Activated naive CD8-positive, alpha-beta T cell treated with anti-CD3 and anti-CD28 coated beads, Interleukin-2, amount 10 ng/mL, durations not matched to agents 7 days and 5 days (primary cell): ENCODE results near the gene RASSF7. TPM values are rescaled to one million over a fixed set of nuclear protein-coding genes. Genes with fewer than 3 reads are reported as not detected.
"Not testable (repeated sequence)": the region's sequence is repeated elsewhere in the genome, so short reads cannot be mapped to it uniquely, and the experiment has no call there.

Experiments
- ATAC-seq: fragments of 150-1000 bp; cut with Tn5 transposase; one replicate; pipeline ENCODE4 v1.10.0; 2021; ENCODE audit warnings: low read depth, moderate library complexity
- POLR2A ChIA-PET: fragments of 350-600 bp; sonication (Branson Sonifier 250); formaldehyde crosslinking; loops from one replicate; lab custom pipeline; 2021; ENCODE audit warnings: antibody characterized with exemption; lab: Charles Lee
- DNase-seq: peaks from one replicate; pipeline ENCODE4 v3.0.0; 2021
- H3K27ac Mint-ChIP-seq: one replicate; pipeline ENCODE4 v1.8.0; 2022; ENCODE audit warnings: mild to moderate bottlenecking, mixed read lengths
- H3K27me3 Mint-ChIP-seq: one replicate; pipeline ENCODE4 v1.8.0; 2022; ENCODE audit warnings: mild to moderate bottlenecking, moderate library complexity, mixed read lengths
- H3K36me3 Mint-ChIP-seq: one replicate; pipeline ENCODE4 v1.8.0; 2021; ENCODE audit warnings: mild to moderate bottlenecking, mixed read lengths
- H3K4me1 Mint-ChIP-seq: one replicate; pipeline ENCODE4 v1.8.0; 2021; ENCODE audit warnings: mixed read lengths
- H3K4me3 Mint-ChIP-seq: one replicate; pipeline ENCODE4 v1.8.0; 2022; ENCODE audit warnings: mild to moderate bottlenecking, moderate library complexity, mixed read lengths
- H3K9me3 Mint-ChIP-seq: one replicate; pipeline ENCODE4 v1.8.0; 2021; ENCODE audit warnings: mixed read lengths
- total RNA-seq, 2 experiments: library from RNA; stranded (reverse); gene quantifications; one replicate each; pipeline ENCODE4 v1.2.3, GENCODE V29; 2021

Gene RASSF7, protein sequence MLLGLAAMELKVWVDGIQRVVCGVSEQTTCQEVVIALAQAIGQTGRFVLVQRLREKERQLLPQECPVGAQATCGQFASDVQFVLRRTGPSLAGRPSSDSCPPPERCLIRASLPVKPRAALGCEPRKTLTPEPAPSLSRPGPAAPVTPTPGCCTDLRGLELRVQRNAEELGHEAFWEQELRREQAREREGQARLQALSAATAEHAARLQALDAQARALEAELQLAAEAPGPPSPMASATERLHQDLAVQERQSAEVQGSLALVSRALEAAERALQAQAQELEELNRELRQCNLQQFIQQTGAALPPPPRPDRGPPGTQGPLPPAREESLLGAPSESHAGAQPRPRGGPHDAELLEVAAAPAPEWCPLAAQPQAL
- total RNA-seq: 10 to 100 TPM; 36.5 to 41.0 TPM

DNA sequence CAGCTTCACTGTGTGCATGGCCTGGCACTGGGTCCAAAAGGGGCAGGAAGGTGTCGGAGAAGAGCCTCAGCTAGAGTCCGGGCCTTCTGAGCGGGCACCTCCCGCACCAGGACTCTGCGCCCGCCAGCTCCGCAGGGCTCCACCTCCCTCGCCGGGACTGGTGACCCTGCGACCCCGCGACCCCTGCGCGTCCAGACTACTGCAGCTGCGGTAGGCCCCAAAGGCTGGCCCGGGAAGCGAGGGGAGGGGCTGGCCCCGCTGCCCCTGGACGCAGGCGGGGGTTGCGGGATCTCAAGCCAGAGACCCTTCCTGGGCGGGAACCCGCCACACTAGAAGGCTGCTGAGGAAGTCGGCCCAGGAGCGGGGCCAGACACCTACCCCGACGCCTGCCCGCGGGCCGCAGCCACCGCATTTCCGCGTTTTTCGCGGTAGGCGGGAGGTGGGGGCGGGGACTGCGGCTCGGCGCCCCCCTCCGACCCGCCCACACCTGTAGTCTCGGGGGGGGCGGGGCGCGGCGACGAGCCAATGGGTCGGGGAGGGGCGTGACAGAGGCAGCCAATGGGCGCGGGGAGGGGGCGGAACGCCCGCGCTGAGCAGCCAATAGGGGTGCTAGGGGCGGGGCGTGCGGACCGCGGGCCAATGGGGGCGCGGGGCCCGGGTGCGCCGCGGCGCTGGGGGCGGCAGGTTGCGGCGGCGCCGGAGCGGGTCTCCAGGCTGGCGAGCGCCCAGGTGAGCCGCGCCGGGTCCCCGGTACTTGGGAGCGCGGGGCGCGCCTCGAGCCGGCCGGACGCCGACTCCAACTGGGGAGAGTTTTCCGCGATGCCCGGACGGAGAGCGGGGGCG is at the start of gene RASSF7, which contains the start of gene LMNTD2:
Gene RASSF7, plus strand, starts transcription at position 666 of the 843 bp plus-strand sequence. CDS start 799 bp downstream, outside the sequence.
Gene LMNTD2, minus strand, starts transcription at position 434 of the 843 bp plus-strand sequence. Its CDS starts 22 bp downstream, at position 412.
- Mint-ChIP-seq H3K9me3 (no peaks in the 10 kb centered on the region), H3K4me3 (peak within 1 kb of the TSS; percentile 93), H3K4me1 (peaks cover 13% of the 10 kb centered on the region), H3K36me3 (peaks cover 4% of the 10 kb centered on the region), H3K27ac (peak within 1 kb of the TSS; percentile 80), H3K27me3 (peaks cover 18% of the 10 kb centered on the region)
- POLR2A ChIA-PET: interaction anchor here (1.0 to 1.9 kb wide), 7 partner anchors 8 to 165 kb away, joined by 3 to 15 read pairs (median 6); partner anchors contain the start of gene PHRF1
- DNase-seq: peak; percentile 97
- ATAC-seq: peak; percentile 86

DNA sequence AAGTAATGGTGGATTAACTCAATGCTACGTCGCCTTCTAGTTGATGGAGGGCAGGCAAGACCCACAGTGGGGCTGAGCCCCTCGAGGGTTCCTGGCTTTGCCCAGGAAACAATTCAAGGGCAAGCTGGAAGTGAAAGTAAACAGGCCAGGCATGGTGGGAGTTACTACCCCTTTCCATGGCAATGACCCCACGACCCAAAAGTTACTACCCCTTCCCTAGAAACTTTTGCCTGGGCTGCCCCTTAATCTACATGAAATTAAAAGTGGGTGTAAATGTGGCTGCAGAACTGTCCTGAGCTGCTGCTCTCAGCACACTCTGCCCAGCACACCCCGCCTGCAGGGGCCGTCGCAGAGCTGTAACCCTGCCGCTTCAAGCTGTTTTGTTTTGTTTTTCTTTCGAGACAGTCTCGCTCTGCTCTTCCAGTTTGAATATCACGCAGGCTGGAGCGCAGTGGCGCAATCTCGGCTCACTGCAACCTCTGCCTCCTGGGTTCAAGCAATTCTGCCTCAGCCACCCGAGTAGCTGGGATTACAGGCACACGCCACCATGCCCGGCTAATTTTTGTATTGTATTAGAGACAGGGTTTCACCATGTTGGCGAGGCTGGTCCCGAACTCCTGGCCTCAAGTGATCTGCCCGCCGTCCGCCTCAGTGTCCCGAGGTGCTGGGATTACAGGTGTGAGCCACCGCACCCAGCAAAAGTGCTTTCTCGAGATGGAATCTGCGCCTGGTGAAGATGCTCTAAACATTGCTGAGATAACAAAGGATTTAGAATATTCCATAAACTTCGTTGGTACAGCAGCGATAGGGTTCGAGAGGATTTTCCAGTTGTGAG is 47.8 kb upstream of the RASSF7 start:
- H3K4me3 Mint-ChIP-seq: no peak overlapping the region
- DNase-seq (no peak), ATAC-seq (no peak)
- H3K27me3 Mint-ChIP-seq: no peaks in the 10 kb centered on the region
- no peak overlapping the region for H3K27ac Mint-ChIP-seq
- no peaks in the 10 kb centered on the region for H3K4me1 Mint-ChIP-seq
- H3K36me3 Mint-ChIP-seq: peaks cover 19% of the 10 kb centered on the region
- peaks cover 1% of the 10 kb centered on the region for H3K9me3 Mint-ChIP-seq
- POLR2A ChIA-PET: interaction anchor here (1.5 to 1.8 kb wide), 2 partner anchors 23 to 64 kb away, joined by 3 to 6 read pairs; no protein-coding TSS in a partner anchor

DNA sequence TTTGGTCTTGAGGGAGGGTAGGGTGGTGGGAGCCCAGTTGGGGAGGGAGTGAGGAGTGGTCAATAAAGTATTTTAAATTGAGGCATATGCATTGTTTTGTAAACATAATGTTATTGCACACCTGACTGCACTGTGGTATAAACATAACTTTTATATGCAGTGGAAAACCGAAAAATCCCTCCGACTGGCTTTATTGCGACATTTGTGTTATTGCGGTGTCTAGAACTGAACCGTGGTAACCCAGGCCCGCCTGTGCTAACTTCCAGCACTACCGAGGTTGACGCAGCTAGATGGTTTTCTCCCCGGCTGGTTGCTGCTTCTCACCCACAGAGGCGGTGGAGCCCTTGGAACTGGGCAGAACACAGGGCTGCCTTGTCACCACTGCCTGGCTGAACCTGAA is 46.2 kb upstream of the RASSF7 start:
- Mint-ChIP-seq H3K4me3 (no peak overlapping the region), H3K36me3 (peaks cover 19% of the 10 kb centered on the region), H3K9me3 (peaks cover 1% of the 10 kb centered on the region), H3K4me1 (peaks cover 4% of the 10 kb centered on the region), H3K27me3 (no peaks in the 10 kb centered on the region), H3K27ac (no peak overlapping the region)
- DNase-seq (no peak), ATAC-seq (no peak)
- POLR2A ChIA-PET: interaction anchor here (1.8 kb wide), 1 partner anchor 66 kb away, joined by 6 read pairs; no protein-coding TSS in a partner anchor

DNA sequence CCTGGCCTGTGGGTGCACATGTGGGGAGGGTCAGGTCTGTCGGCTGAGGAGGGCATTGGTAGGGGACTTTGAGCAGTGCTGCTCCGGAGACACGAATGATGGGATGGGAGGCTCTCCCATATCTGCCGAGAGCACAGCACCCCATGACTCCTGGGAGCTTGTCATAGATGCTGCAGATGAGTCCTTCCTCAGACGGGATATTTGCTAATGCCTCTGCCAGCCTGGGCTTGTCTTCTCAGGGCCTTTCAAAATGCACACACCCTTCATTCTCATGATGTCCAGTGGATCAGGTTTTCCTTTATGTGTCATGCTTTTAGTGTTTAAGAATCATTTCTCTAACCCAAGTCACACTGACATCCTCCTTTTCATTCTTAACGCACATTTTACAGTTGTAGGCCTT is 45.6 kb upstream of the RASSF7 start:
- peaks cover 1% of the 10 kb centered on the region for H3K9me3 Mint-ChIP-seq
- peaks cover 16% of the 10 kb centered on the region for H3K36me3 Mint-ChIP-seq
- no peak overlapping the region for H3K27ac Mint-ChIP-seq
- no peak for ATAC-seq
- H3K4me1 Mint-ChIP-seq: peaks cover 4% of the 10 kb centered on the region
- POLR2A ChIA-PET: no interaction called here
- no peak overlapping the region for H3K4me3 Mint-ChIP-seq
- no peaks in the 10 kb centered on the region for H3K27me3 Mint-ChIP-seq
- no peak for DNase-seq

DNA sequence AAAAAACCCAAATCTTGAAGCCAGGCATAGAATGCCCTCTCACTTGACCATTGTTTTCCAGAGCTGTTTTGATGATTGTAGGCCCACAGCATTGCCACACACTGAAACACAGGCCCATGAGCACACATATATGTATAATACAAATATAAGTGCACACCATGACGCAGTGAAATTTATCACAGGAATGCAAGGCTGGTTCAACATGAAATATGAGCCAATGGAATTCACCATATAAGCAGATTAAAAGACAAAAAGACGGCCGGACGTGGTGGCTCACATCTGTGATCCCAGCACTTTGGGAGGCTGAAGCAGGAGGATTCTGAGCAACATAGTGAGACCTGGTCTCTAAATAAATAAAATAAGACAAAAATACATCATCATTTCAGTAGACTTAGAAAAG is 44.4 kb upstream of the RASSF7 start:
- Mint-ChIP-seq H3K27me3 (no peaks in the 10 kb centered on the region), H3K36me3 (peaks cover 16% of the 10 kb centered on the region), H3K27ac (no peak overlapping the region), H3K4me3 (no peak overlapping the region), H3K4me1 (peaks cover 4% of the 10 kb centered on the region), H3K9me3 (peaks cover 1% of the 10 kb centered on the region)
- ATAC-seq: no peak
- POLR2A ChIA-PET: no interaction called here
- DNase-seq: no peak

DNA sequence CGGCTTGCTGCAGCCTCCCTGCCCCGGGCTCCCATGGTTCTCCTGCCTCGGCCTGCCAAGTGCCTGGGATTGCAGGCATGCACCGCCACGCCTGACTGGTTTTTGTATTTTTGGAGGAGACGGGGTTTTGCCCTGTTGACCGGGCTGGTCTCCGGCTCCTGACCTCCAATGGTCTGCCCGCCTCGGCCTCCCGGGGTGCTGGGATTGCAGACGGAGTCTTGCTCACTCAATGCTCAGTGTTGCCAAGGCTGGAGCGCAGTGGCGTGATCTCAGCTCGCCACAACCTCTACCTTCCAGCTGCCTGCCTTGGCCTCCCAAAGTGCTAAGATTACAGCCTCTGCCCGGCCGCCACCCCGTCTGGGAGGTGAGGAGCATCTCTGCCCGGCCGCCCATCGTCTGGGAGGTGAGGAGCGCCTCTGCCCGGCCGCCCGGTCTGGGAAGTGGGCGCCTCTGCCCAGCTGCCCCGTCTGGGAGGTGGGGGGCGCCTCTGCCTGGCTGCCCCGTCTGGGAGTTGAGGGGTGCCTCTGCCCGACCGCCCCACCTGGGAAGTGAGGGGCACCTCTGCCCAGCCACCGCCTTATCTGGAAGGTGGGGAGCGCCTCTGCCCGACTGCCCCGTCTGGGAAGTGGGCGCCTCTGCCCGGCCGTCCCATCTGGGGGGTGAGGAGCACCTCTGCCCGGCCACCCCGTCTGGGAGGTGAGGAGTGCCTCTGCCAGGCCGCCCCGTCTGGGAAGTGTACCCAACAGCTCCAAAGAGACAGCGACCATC is 43.7 kb upstream of the RASSF7 start:
- H3K27ac Mint-ChIP-seq, H3K4me3 Mint-ChIP-seq, H3K27me3 Mint-ChIP-seq, POLR2A ChIA-PET, H3K4me1 Mint-ChIP-seq, DNase-seq, H3K9me3 Mint-ChIP-seq, ATAC-seq: not testable (repeated sequence)
- H3K36me3 Mint-ChIP-seq: peaks cover 14% of the 10 kb centered on the region

DNA sequence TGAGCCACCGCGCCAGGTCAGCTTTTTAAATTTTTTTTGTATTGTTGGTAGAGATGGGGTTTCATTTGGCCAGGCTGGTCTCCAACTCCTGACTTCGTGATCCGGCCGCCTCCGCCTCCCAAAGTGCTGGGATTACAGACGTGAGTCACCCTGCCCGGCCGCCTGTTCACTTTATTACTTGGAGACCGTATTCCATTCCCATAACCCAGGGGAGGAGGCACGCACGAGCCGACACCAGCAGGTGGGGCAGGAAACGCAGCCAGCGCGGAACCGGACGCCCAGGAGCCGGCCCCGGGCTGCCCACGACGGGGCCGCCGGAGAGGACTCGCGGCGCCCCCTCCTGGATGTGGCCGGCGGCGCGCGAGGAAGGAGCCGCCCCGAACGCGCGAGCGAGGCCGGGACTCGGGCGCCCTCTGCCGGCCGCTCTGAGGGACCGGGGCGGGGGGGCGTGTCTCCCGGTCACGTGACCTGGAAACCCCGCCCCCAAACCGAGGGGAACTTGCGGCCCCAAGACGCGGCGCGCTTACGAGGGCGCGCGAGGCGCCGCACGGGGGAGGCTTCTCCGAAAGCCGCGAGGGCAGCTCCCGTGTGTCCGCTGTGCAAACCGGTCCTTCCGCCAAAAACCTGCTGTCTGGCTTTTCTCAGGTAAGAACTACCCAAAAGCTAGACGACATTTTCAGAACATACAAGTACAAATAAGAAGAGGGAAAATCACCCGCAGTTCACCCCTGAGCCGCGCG is 42.1 kb upstream of the RASSF7 start:
- Mint-ChIP-seq H3K4me1 (peaks cover 4% of the 10 kb centered on the region), H3K4me3 (peak overlapping the region; percentile 86), H3K9me3 (peaks cover 1% of the 10 kb centered on the region), H3K36me3 (peaks cover 14% of the 10 kb centered on the region), H3K27me3 (no peaks in the 10 kb centered on the region), H3K27ac (peak overlapping the region; percentile 84)
- ATAC-seq (peak; percentile 97), DNase-seq (peak; percentile 96)
- POLR2A ChIA-PET: interaction anchor here (0.7 to 1.2 kb wide), 3 partner anchors 9 to 68 kb away, joined by 3 to 5 read pairs (median 3); partner anchors contain the start of gene HRAS

DNA sequence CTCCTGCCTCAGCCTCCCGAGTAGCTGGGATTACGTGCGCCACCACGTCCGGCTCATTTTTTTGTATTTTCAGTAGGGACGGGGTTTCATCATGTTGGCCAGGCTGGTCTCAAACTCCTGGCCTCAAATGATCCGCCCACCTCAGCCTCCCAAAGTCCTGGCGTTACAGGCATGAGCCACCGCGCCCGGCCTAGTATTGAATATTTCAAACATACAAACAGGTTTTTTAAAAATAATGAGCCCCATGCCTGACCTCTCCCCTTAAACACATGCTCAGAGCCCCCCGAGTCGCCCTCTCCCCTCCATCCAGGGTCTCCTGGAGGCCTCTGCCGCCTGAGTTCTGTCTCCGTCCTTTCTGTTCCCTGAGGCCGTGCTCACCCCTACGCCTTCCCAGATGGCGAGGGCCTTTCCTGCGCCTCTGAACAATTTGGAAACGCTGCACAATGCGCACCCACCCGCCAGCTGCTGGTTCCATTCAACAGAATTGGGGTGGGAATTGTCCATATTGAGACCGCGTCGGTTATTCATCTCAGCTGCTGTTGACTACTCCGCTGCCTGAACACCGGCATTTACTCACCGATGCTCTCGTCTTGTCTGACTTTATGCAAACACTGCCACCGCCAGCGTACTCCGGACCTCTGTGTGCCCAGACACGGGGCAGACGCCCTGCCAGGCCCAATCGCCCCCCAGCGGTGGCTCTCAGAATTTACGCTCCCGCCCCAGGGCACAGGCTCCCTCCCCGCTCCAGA is 40.2 kb upstream of the RASSF7 start:
- no peaks in the 10 kb centered on the region for H3K27me3 Mint-ChIP-seq
- H3K4me3 Mint-ChIP-seq: no peak overlapping the region
- peaks cover 1% of the 10 kb centered on the region for H3K9me3 Mint-ChIP-seq
- H3K27ac Mint-ChIP-seq: no peak overlapping the region
- POLR2A ChIA-PET: interaction anchor here (1.1 kb wide), 1 partner anchor 15 kb away, joined by 3 read pairs; no protein-coding TSS in a partner anchor
- peaks cover 4% of the 10 kb centered on the region for H3K4me1 Mint-ChIP-seq
- ATAC-seq (no peak), DNase-seq (no peak)
- peaks cover 8% of the 10 kb centered on the region for H3K36me3 Mint-ChIP-seq

DNA sequence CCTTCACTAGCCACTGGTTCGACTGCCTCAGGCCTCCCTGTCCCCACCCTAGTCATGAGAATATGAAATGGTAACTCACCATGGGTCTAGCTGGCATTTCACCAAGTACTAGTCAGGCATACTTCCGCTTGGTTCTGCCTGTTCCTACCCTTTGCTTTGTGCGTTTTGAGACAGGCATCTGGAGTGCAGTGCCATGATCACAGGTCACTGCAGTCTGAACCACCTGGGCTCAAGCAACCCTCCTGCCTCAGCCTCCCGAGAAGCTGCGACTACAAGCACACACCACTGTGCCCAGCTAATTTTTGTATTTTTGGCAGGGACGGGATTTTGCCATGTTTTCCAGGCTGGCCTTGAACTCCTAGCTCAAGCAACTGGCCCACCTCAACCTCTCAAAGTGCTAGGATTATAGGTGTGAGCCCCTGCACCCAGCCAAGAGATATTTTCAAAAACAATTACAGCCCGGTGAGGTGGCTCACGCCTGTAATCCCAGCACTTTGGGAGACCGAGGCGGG is 39.5 kb upstream of the RASSF7 start:
- POLR2A ChIA-PET: no interaction called here
- peaks cover 4% of the 10 kb centered on the region for H3K4me1 Mint-ChIP-seq
- H3K27ac Mint-ChIP-seq: no peak overlapping the region
- peaks cover 1% of the 10 kb centered on the region for H3K9me3 Mint-ChIP-seq
- peaks cover 5% of the 10 kb centered on the region for H3K36me3 Mint-ChIP-seq
- H3K4me3 Mint-ChIP-seq: no peak overlapping the region
- ATAC-seq (no peak), DNase-seq (no peak)
- no peaks in the 10 kb centered on the region for H3K27me3 Mint-ChIP-seq

DNA sequence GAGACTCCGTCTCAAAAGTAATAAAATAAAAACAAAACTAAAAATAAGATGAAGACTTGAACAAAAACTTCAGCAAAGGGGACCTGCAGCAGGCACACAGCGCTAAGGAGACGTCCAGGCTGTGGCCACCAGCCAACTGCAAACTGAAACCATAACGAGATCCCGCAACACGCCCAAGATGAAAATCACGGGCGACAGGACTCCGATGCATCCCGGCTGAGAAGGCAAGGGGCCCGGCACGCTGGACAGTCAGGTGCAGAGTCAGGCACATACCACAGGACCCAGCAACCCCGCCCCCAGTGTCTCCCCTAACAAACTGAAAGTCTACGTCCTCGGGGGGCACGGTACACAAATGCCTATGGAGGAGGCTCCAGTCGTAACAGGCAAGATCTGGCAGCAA is 34.6 kb upstream of the RASSF7 start:
- no peaks in the 10 kb centered on the region for H3K27me3 Mint-ChIP-seq
- POLR2A ChIA-PET: no interaction called here
- DNase-seq (no peak), ATAC-seq (no peak)
- H3K4me1 Mint-ChIP-seq: no peaks in the 10 kb centered on the region
- H3K4me3 Mint-ChIP-seq: no peak overlapping the region
- no peaks in the 10 kb centered on the region for H3K9me3 Mint-ChIP-seq
- H3K27ac Mint-ChIP-seq: no peak overlapping the region
- H3K36me3 Mint-ChIP-seq: no peaks in the 10 kb centered on the region
